Spleen (tissue), 7 donors: ENCODE measurements around the gene SLC4A4.

ENCODE experiments used
- POLR2A ChIP-seq, 3 donors: fragments of 450-650 bp; IDR thresholded peaks; one replicate each; pipeline ENCODE4 v1.5.1; 2017; ENCODE audit warnings: antibody characterized with exemption in 3 of 3, mild to moderate bottlenecking in 1 of 3
- TF ChIP-seq, protein P1 (sequence below), 11 experiments: fragments of 200-600 bp in 7 of 11; fragments of 450-650 bp in 4 of 11; sonication (generic) in 4 of 11; IDR thresholded peaks in 8 of 11; conservative IDR thresholded peaks in 3 of 11; 1 replicate in 7 of 11; 2 replicates in 4 of 11; pipeline versions ENCODE4 v1.4.0 to v1.8.0; 2016 to 2021; ENCODE audit warnings: antibody characterized with exemption in 11 of 11, inconsistent platforms in 4 of 11, mild to moderate bottlenecking in 1 of 11
- donor health status: DM: no; HTN: no; CAD: no; lungs with moderate emphysema.
- donor health status: DM: no; HTN: no; CAD: no.
- donor health status: DM: no; HTN: no; CAD: no.

DNA sequence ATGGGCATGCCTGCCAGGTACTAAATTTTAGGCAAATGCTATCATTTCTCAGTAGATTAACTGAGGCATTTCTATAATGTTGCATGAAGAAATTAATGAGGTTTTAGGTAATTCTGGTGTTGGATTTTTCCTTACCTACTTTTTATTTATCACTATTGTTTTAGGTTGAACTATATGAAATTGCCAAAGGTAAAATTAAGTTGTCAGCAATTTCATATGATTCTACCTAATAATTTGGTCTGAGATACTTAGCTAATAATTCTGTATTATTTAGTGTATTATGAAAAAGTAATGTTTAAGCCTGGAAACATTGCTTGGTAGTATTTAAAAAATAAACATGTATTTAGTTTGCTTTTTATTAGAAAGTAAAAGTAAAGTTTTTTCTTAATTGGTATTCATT, 22.7 kb downstream of the SLC4A4 start:
- TF ChIP-seq, protein P1, sequence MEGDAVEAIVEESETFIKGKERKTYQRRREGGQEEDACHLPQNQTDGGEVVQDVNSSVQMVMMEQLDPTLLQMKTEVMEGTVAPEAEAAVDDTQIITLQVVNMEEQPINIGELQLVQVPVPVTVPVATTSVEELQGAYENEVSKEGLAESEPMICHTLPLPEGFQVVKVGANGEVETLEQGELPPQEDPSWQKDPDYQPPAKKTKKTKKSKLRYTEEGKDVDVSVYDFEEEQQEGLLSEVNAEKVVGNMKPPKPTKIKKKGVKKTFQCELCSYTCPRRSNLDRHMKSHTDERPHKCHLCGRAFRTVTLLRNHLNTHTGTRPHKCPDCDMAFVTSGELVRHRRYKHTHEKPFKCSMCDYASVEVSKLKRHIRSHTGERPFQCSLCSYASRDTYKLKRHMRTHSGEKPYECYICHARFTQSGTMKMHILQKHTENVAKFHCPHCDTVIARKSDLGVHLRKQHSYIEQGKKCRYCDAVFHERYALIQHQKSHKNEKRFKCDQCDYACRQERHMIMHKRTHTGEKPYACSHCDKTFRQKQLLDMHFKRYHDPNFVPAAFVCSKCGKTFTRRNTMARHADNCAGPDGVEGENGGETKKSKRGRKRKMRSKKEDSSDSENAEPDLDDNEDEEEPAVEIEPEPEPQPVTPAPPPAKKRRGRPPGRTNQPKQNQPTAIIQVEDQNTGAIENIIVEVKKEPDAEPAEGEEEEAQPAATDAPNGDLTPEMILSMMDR (IDR thresholded peaks at IDR 0.05 in 8 of 11, conservative IDR thresholded peaks at IDR 0.05 in 3 of 11): no peak
- TF ChIP-seq POLR2A (IDR thresholded peaks at IDR 0.05): no peak
